T1000 (cell line): ENCODE results near the gene UCHL3.
"Not testable (repeated sequence)": the region's sequence is repeated elsewhere in the genome, so short reads cannot be mapped to it uniquely, and the experiment has no call there.

Experiments
- DNase-seq: peaks from one replicate; lab custom pipeline; 2025; ENCODE audit warnings: mixed read lengths; lab: John Stamatoyannopoulos, UW

The UCHL3 gene

GRCh38 chr13:75549262-75550158, at the start of gene UCHL3:
UCHL3 (plus strand) TSS chr13:75549791; CDS start chr13:75549821, 30 bp downstream.
- DNase-seq, result peak; percentile 68

- no peak for DNase-seq
Observed at GRCh38 chr13:75505327-75505726, 44.3 kb upstream of the UCHL3 start.

GRCh38 chr13:75506018-75506417, 43.6 kb upstream of the UCHL3 start:
- no peak for DNase-seq

- no peak for DNase-seq
Observed at GRCh38 chr13:75507027-75508001, 42.3 kb upstream of the UCHL3 start.

GRCh38 chr13:75508002-75508548, 41.5 kb upstream of the UCHL3 start:
- no peak for DNase-seq

- DNase-seq, result no peak
Observed at GRCh38 chr13:75511051-75511625, 38.5 kb upstream of the UCHL3 start.

- no peak for DNase-seq
Observed at GRCh38 chr13:75512253-75512652, 37.3 kb upstream of the UCHL3 start.

GRCh38 chr13:75513271-75513670, 36.3 kb upstream of the UCHL3 start:
- DNase-seq, result no peak

GRCh38 chr13:75514080-75514995, 35.3 kb upstream of the UCHL3 start:
- DNase-seq, result no peak

GRCh38 chr13:75518439-75519088, 31.0 kb upstream of the UCHL3 start:
- DNase-seq, result no peak

- no peak for DNase-seq
Observed at GRCh38 chr13:75521956-75522355, 27.6 kb upstream of the UCHL3 start.

- DNase-seq, result no peak
Observed at GRCh38 chr13:75530549-75530961, 19.0 kb upstream of the UCHL3 start.

GRCh38 chr13:75533861-75534260, 15.7 kb upstream of the UCHL3 start:
- no peak for DNase-seq

GRCh38 chr13:75537401-75538365, 11.9 kb upstream of the UCHL3 start, which contains the start of gene COMMD6:
COMMD6 (minus strand) TSS chr13:75537841; CDS start chr13:75537805, 36 bp downstream.
- DNase-seq, result peak; percentile 19

GRCh38 chr13:75541287-75541686, 8.3 kb upstream of the UCHL3 start:
- no peak for DNase-seq

- no peak for DNase-seq
Observed at GRCh38 chr13:75541961-75542360, 7.6 kb upstream of the UCHL3 start.

- no peak for DNase-seq
Observed at GRCh38 chr13:75544681-75545330, 4.8 kb upstream of the UCHL3 start.

- DNase-seq, result not testable (repeated sequence)
Observed at GRCh38 chr13:75545386-75545785, 4.2 kb upstream of the UCHL3 start.
